Measurements from ENCODE around the gene CD96.

CD96 gene

GRCh38 chr3:111610612-111611054 lies 68.6 kb downstream of the CD96 start:
- DNase-seq (ENCODE audit: low read depth), result no peak
- in situ Hi-C loops (cut with HindIII; ENCODE audit: low sequenced_read_pairs), result no loop called here
- H3K4me3 ChIP-seq (ENCODE audit: low read depth, low read length), result no peak overlapping the region
- no peak for TF ChIP-seq CTCF (IDR thresholded peaks at IDR 0.05; ENCODE audit: low read depth, low read length, missing control alignments)

GRCh38 chr3:111613294-111613693 lies 71.3 kb downstream of the CD96 start:
- no peak overlapping the region for H3K4me3 ChIP-seq (ENCODE audit: low read depth, low read length)
- in situ Hi-C loops (cut with HindIII; ENCODE audit: low sequenced_read_pairs), result no loop called here
- no peak for TF ChIP-seq CTCF (IDR thresholded peaks at IDR 0.05; ENCODE audit: low read depth, low read length, missing control alignments)
- DNase-seq (ENCODE audit: low read depth), result no peak

- H3K4me3 ChIP-seq (ENCODE audit: low read depth, low read length), result no peak overlapping the region
- no peak for DNase-seq (ENCODE audit: low read depth)
- no peak for TF ChIP-seq CTCF (IDR thresholded peaks at IDR 0.05; ENCODE audit: low read depth, low read length, missing control alignments)
- in situ Hi-C loops (cut with HindIII; ENCODE audit: low sequenced_read_pairs), result no loop called here
Measured at GRCh38 chr3:111615880-111616279, 73.9 kb downstream of the CD96 start.

- DNase-seq (ENCODE audit: low read depth), result no peak
- in situ Hi-C loops (cut with HindIII; ENCODE audit: low sequenced_read_pairs), result no loop called here
- no peak overlapping the region for H3K4me3 ChIP-seq (ENCODE audit: low read depth, low read length)
- TF ChIP-seq CTCF (IDR thresholded peaks at IDR 0.05; ENCODE audit: low read depth, low read length, missing control alignments), result no peak
Measured at GRCh38 chr3:111616417-111617105, 74.6 kb downstream of the CD96 start.

- TF ChIP-seq CTCF (IDR thresholded peaks at IDR 0.05; ENCODE audit: low read depth, low read length, missing control alignments), result no peak
- in situ Hi-C loops (cut with HindIII; ENCODE audit: low sequenced_read_pairs), result no loop called here
- H3K4me3 ChIP-seq (ENCODE audit: low read depth, low read length), result no peak overlapping the region
- no peak for DNase-seq (ENCODE audit: low read depth)
Measured at GRCh38 chr3:111617406-111617805, 75.4 kb downstream of the CD96 start.

GRCh38 chr3:111617912-111618601 lies 76.1 kb downstream of the CD96 start:
- in situ Hi-C loops (cut with HindIII; ENCODE audit: low sequenced_read_pairs), result no loop called here

More at GRCh38 chr3:111617912-111618601, 76.1 kb downstream of the CD96 start:
- no peak for DNase-seq (ENCODE audit: low read depth)
- H3K4me3 ChIP-seq (ENCODE audit: low read depth, low read length), result no peak overlapping the region
- no peak for TF ChIP-seq CTCF (IDR thresholded peaks at IDR 0.05; ENCODE audit: low read depth, low read length, missing control alignments)

Data from astrocyte of the cerebellum (primary cell).